ENCODE measurements around the gene SGTB. TPM values are rescaled to one million over a fixed set of nuclear protein-coding genes. Genes with fewer than 3 reads are reported as not detected.
"Not testable (repeated sequence)": the region's sequence is repeated elsewhere in the genome, so short reads cannot be mapped to it uniquely, and the experiment has no call there.

Gene SGTB
- polyA plus RNA-seq, 6 donors from 2014 or later: 1.9 to 4.3 (median 3.2) TPM

- Mint-ChIP-seq H3K36me3 (no peaks in the 10 kb centered on the region), H3K9me3 (no peaks in the 10 kb centered on the region), H3K4me1 (peaks cover 19 to 56% (median 26%) of the 10 kb centered on the region in 3 donors), H3K27ac (peak within 1 kb of the TSS; percentile 96 to 99 (median 98)), H3K4me3 (peak within 1 kb of the TSS; percentile 87 to 100 (median 99)), H3K27me3 (no peaks in the 10 kb centered on the region)
- DNase-seq: peak; percentile 92
- peak; percentile 70 to 74 for ATAC-seq (ENCODE audit: low read depth in 2 of 2)
These were observed 97.0 kb downstream of the SGTB start, which contains the start of the genes SHLD3 and TRAPPC13 for GRCh38 chr5:65624571-65625555. Gene SHLD3 (plus strand): TSS chr5:65625027. CDS start chr5:65629588, 4,561 bp downstream. Gene TRAPPC13 (plus strand): TSS chr5:65625027. CDS start chr5:65625061, 34 bp downstream.

- peak within 1 kb of the TSS; percentile 96 to 99 (median 98) for H3K27ac Mint-ChIP-seq
- peaks cover 20 to 56% (median 22%) of the 10 kb centered on the region in 3 donors for H3K4me1 Mint-ChIP-seq
These were observed 97.8 kb downstream of the SGTB start, which contains the start of gene TRIM23 for GRCh38 chr5:65624025-65624570. Gene TRIM23 (minus strand): TSS chr5:65624333. CDS start chr5:65624274, 59 bp downstream.

GRCh38 chr5:65623482-65623881 is 98.4 kb downstream of the SGTB start:
- no peak for DNase-seq
- Mint-ChIP-seq H3K27me3 (no peaks in the 10 kb centered on the region), H3K36me3 (no peaks in the 10 kb centered on the region), H3K4me3 (peak overlapping the region; percentile 87 to 100 (median 99)), H3K9me3 (no peaks in the 10 kb centered on the region), H3K4me1 (peaks cover 23 to 58% (median 26%) of the 10 kb centered on the region in 3 donors), H3K27ac (peak overlapping the region in 5 of 6 donors; percentile 96 to 99 (median 98))
- no peak for ATAC-seq (ENCODE audit: low read depth in 2 of 2)

More at GRCh38 chr5:65624025-65624570, 97.8 kb downstream of the SGTB start, which contains the start of gene TRIM23:
- ATAC-seq (ENCODE audit: low read depth in 2 of 2) (peak; percentile 88 to 90), DNase-seq (peak; percentile 93)
- no peaks in the 10 kb centered on the region for H3K9me3 Mint-ChIP-seq
- no peaks in the 10 kb centered on the region for H3K36me3 Mint-ChIP-seq
- H3K27me3 Mint-ChIP-seq: no peaks in the 10 kb centered on the region
- peak within 1 kb of the TSS; percentile 87 to 100 (median 99) for H3K4me3 Mint-ChIP-seq

GRCh38 chr5:65621961-65622360 is 99.9 kb downstream of the SGTB start:
- H3K36me3 Mint-ChIP-seq; H3K9me3 Mint-ChIP-seq; ATAC-seq (ENCODE audit: low read depth in 2 of 2); H3K27ac Mint-ChIP-seq; DNase-seq; H3K27me3 Mint-ChIP-seq: not testable (repeated sequence)
- peaks cover 23 to 51% (median 26%) of the 10 kb centered on the region in 3 donors for H3K4me1 Mint-ChIP-seq
- peak overlapping the region in 5 of 8 donors; percentile 12 to 97 (median 12) for H3K4me3 Mint-ChIP-seq

GRCh38 chr5:65620021-65620420 is 101.9 kb downstream of the SGTB start:
- Mint-ChIP-seq H3K9me3 (no peaks in the 10 kb centered on the region), H3K4me3 (no peak overlapping the region), H3K27ac (no peak overlapping the region), H3K27me3 (no peaks in the 10 kb centered on the region), H3K36me3 (peaks cover 0 to 5% of the 10 kb centered on the region in 2 donors), H3K4me1 (peaks cover 17 to 41% (median 20%) of the 10 kb centered on the region in 3 donors)
- DNase-seq (no peak), ATAC-seq (ENCODE audit: low read depth in 2 of 2) (no peak)

Other genes starting within 250 kb of the SGTB start
- under 1 TPM; 0.19 to 0.80 (median 0.48) TPM for gene ADAMTS6, start 240.2 kb downstream of the SGTB start, polyA plus RNA-seq (ENCODE audit: low read depth in 6 of 6)
- 10 to 100 TPM in 3 of 6 donors, 1 to 10 TPM in 3; 5.7 to 13.3 (median 10.8) TPM for gene CENPK, start 158.9 kb downstream of the SGTB start, polyA plus RNA-seq (ENCODE audit: low read depth in 6 of 6)
- gene PPWD1, start 158.8 kb downstream of the SGTB start, polyA plus RNA-seq (ENCODE audit: low read depth in 6 of 6): 10 to 100 TPM; 18.2 to 32.7 (median 25.9) TPM
- gene TRIM23, start 97.8 kb downstream of the SGTB start, polyA plus RNA-seq (ENCODE audit: low read depth in 6 of 6): 10 to 100 TPM; 16.0 to 21.5 (median 18.6) TPM
- gene SHLD3, start 97.1 kb downstream of the SGTB start, polyA plus RNA-seq (ENCODE audit: low read depth in 6 of 6): 1 to 10 TPM; 3.6 to 8.8 (median 5.5) TPM
- 10 to 100 TPM; 16.2 to 21.7 (median 18.4) TPM for gene TRAPPC13, start 97.1 kb downstream of the SGTB start, polyA plus RNA-seq (ENCODE audit: low read depth in 6 of 6)
- 1 to 10 TPM; 1.9 to 7.3 (median 4.1) TPM for gene NLN, start 96 bp upstream of the SGTB start, polyA plus RNA-seq (ENCODE audit: low read depth in 6 of 6)
- 10 to 100 TPM; 18.4 to 57.6 (median 41.4) TPM for gene ERBIN, start 204.5 kb upstream of the SGTB start, polyA plus RNA-seq (ENCODE audit: low read depth in 6 of 6)